WERI-Rb-1 (cell line): Measurements from ENCODE around the gene ABCC2.

ENCODE experiments used
- DNase-seq: peaks from one replicate; pipeline ENCODE4 v3.0.0-alpha.2; 2020
- H3K27ac ChIP-seq: fragments of 250-450 bp; sonication (Bioruptor Pico); 2 replicates; pipeline ENCODE4 v1.5.1; 2020; ENCODE audit warnings: mild to moderate bottlenecking, moderate library complexity
- H3K27me3 ChIP-seq: fragments of 250-450 bp; sonication (Bioruptor Pico); 2 replicates; pipeline ENCODE4 v1.5.1; 2021; ENCODE audit warnings: mild to moderate bottlenecking, low read depth, moderate library complexity; ENCODE audit not compliant: insufficient read depth, severe bottlenecking
- H3K36me3 ChIP-seq: fragments of 250-450 bp; sonication (Bioruptor Pico); 2 replicates; pipeline ENCODE4 v1.5.1; 2020; ENCODE audit warnings: mild to moderate bottlenecking, moderate library complexity
- H3K4me3 ChIP-seq: 2 replicates; pipeline ENCODE4 v1.5.1; 2011; ENCODE audit warnings: low read depth, mild to moderate bottlenecking, control low read depth, low read length
- H3K9me3 ChIP-seq: fragments of 250-450 bp; sonication (Bioruptor Pico); 2 replicates; pipeline ENCODE4 v1.5.1; 2021; ENCODE audit warnings: mild to moderate bottlenecking, moderate library complexity; ENCODE audit not compliant: severe bottlenecking
- TF ChIP-seq, protein P1 (sequence below): IDR thresholded peaks from 2 replicates; pipeline ENCODE4 v1.5.1; 2011; ENCODE audit warnings: low read depth, mild to moderate bottlenecking, control low read depth, inconsistent platforms, low read length

The ABCC2 gene

DNA sequence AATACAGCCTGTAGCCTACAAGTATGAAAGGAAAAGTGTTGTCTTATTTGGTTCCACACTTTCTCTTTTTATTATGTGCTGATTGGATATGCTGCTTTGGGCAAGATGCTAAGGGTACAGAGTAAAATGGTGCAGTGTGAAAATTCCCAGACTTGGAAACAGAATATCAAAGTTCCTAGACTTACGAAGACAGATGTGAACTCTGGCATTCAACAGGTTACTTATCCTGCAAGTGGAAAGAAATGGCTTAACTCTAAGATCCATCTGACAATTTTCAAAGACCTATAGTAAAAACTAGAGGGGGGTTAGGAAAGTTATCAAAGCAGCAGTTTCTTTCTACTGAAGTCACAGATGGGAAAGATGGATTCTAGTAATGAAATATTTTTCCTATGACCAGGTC lies 26.3 kb upstream of the ABCC2 start:
- Histone ChIP-seq H3K27ac (no peak overlapping the region), H3K4me3 (no peak overlapping the region), H3K36me3 (peaks cover 56% of the 10 kb centered on the region), H3K9me3 (no peaks in the 10 kb centered on the region), H3K27me3 (no peaks in the 10 kb centered on the region)
- no peak for DNase-seq
- TF ChIP-seq, protein P1, sequence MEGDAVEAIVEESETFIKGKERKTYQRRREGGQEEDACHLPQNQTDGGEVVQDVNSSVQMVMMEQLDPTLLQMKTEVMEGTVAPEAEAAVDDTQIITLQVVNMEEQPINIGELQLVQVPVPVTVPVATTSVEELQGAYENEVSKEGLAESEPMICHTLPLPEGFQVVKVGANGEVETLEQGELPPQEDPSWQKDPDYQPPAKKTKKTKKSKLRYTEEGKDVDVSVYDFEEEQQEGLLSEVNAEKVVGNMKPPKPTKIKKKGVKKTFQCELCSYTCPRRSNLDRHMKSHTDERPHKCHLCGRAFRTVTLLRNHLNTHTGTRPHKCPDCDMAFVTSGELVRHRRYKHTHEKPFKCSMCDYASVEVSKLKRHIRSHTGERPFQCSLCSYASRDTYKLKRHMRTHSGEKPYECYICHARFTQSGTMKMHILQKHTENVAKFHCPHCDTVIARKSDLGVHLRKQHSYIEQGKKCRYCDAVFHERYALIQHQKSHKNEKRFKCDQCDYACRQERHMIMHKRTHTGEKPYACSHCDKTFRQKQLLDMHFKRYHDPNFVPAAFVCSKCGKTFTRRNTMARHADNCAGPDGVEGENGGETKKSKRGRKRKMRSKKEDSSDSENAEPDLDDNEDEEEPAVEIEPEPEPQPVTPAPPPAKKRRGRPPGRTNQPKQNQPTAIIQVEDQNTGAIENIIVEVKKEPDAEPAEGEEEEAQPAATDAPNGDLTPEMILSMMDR = no peak

DNA sequence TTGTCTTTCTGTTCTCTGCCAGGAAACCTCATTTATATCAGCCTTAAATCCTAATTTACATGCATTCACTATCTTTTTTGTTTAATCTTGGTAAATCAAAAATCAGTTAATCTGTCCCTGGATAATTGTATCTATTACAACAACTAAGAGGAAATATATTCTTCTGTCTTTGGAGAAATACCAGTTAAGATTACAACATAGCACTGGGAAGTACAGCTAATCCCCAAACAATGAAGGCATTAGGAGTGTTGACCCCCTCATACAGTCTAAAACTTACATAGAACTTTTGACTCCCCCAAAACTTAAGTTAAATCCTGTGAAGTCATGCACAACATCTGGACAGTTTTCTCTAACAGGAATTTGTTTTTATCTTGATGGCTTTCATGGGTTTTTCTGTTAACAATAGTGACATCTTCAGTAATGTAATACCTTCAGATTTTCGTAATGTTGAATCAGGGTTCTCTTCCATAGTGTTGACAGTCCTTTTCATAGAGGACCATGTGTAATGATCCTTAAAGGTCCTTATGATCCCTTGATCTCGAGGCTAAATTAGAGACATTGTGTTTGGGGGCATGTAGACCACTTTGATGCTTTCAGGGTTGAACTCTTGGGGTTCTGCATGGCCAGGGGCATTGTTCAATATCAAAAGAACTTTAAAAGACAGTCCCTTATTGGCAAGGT lies 24.1 kb upstream of the ABCC2 start:
- H3K27me3 ChIP-seq = no peaks in the 10 kb centered on the region
- H3K9me3 ChIP-seq = no peaks in the 10 kb centered on the region
- no peak overlapping the region for H3K27ac ChIP-seq
- no peak overlapping the region for H3K4me3 ChIP-seq
- H3K36me3 ChIP-seq = peaks cover 48% of the 10 kb centered on the region
- no peak for DNase-seq
- TF ChIP-seq, protein P1 = no peak

DNA sequence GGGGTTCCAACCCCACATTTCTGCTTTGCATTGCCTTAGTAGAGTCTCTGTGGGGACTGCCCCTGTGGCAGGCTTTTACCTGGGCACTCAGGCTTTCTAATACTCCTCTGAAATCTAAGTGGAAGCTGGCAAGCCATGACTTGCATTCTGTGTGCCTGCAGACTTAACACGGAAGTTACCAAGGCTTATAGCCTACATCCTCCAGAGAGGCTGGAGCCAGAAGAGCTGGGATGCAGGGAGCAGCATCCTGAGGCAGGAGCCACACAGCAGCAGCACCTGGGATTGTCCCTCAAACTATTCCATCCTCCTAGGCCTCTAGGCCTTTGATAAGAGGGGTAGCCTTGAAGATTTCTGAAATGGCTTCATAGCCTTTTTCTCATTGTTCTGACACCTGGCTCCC lies 22.1 kb upstream of the ABCC2 start:
- H3K27me3 ChIP-seq = no peaks in the 10 kb centered on the region
- TF ChIP-seq, protein P1 = no peak
- no peaks in the 10 kb centered on the region for H3K9me3 ChIP-seq
- DNase-seq = no peak
- H3K36me3 ChIP-seq = peaks cover 34% of the 10 kb centered on the region
- H3K4me3 ChIP-seq = no peak overlapping the region
- H3K27ac ChIP-seq = no peak overlapping the region

DNA sequence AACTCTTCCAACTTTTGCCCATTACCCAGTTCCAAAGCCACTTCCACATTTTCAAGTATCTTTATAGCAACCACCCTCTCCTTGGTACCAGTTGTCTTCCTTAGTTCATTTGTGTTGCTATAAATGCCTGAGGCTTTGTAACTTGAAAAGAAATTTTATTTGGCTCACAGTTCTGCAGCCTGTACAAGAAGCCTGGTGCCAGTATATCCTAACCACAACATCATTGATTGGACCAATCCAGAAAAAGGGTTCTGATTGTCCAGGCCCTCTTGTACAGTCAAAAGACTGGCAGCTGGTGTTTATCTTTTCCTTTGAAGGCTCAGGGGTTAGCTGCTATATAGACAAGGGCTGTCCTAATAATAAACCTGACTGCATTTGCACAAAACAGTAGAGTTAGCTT lies 21.1 kb upstream of the ABCC2 start:
- TF ChIP-seq, protein P1 = no peak
- peaks cover 26% of the 10 kb centered on the region for H3K36me3 ChIP-seq

DNA sequence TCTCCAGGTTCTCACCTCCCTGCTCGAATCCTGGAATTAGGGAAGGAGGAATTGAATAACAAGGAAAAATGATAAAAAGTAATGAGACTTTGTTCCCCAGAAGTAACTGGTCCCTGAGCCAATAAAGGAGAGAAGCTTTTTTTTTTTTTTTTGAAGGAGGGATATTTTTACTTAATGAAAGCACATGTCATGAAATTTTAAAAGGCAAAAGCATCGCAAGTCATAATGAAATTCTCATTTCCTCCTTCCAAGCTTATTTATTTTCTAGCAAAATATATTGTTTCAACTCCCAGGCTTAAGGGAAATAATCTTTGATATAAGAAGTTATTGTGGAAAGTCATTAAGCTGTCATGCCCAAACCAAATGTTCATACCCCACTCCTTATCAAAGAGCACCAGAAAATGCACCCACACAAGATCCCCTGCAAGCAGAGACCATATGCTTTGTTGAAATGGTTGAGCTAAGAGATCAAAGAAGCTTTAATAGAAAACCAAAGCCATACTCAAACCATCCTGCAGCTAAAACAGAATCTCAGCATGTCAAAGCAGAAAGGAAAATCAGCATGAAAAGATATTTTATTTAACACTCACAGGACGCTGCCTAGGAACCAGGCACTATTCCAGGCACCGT lies 16.7 kb upstream of the ABCC2 start:
- Histone ChIP-seq H3K27ac (no peak overlapping the region), H3K4me3 (no peak overlapping the region), H3K36me3 (no peaks in the 10 kb centered on the region), H3K27me3 (no peaks in the 10 kb centered on the region), H3K9me3 (no peaks in the 10 kb centered on the region)
- TF ChIP-seq, protein P1 = no peak
- no peak for DNase-seq

More for the DNA sequence above, 21.1 kb upstream of the ABCC2 start:
- DNase-seq = no peak
- Histone ChIP-seq H3K27me3 (no peaks in the 10 kb centered on the region), H3K4me3 (no peak overlapping the region), H3K27ac (no peak overlapping the region), H3K9me3 (no peaks in the 10 kb centered on the region)
